Heart left ventricle (tissue), 13 donors: ENCODE results near the gene MCC.

Source experiments
- CTCF ChIP-seq, 12 donors: fragments of 200-600 bp; sonication (generic) in 4 of 12; IDR thresholded peaks; one replicate each; pipeline versions ENCODE4 v1.5.0 to v1.8.0; 2018 to 2022; ENCODE audit warnings: antibody characterized with exemption in 12 of 12, mild to moderate bottlenecking in 5 of 12
- POLR2A ChIP-seq, 2 donors: fragments of 450-650 bp; IDR thresholded peaks; one replicate each; pipeline ENCODE4 v1.6.1; 2017; ENCODE audit warnings: antibody characterized with exemption in 2 of 2, mild to moderate bottlenecking in 2 of 2, moderate library complexity in 2 of 2
- donor health status: ischemic (EF 13 %, LVEDD 7.1; RV severe dilation, severe dysfunction).
- donor health status: DM: no; HTN: yes; CAD: no.
- donor health status: DM: no; HTN: no; CAD: no.
- donor health status: ischemic (EF 25% LVEDD 6.9; RV normal size, moderate dysfunction).
- donor health status: ischemic (EF 25% LVEDD 5.7; RV mildly dilated, moderate dysfunction).
- donor health status: ischemic (EF 35%, LVEDD 5.7; RV mildly dilated, moderate dysfunction).
- donor health status: nonischemic (EF 11% LVEDD 7.7; RV severe dilation, severe dysfunction).
- donor health status: DM: yes; HTN: yes; CAD: no.
- donor health status: PGD.
- donor health status: ischemic (EF 29% LVEDD 5.4; RV normal size, mild dysfunction).
- donor health status: nonischemic (EF 23%, LVEDD 6.1; RV moderate dilation, normal function).

GRCh38 chr5:113026211-113026610 lies 462.0 kb downstream of the MCC start:
- TF ChIP-seq CTCF (IDR thresholded peaks at IDR 0.05) (no peak), POLR2A (IDR thresholded peaks at IDR 0.05) (no peak)
